Heart left ventricle (tissue), 13 donors: ENCODE results near the gene HDAC4.

Source experiments
- POLR2A ChIP-seq, 2 donors: fragments of 450-650 bp; IDR thresholded peaks; one replicate each; pipeline ENCODE4 v1.6.1; 2017; ENCODE audit warnings: antibody characterized with exemption in 2 of 2, mild to moderate bottlenecking in 2 of 2, moderate library complexity in 2 of 2
- TF ChIP-seq, protein P1 (sequence below), 12 donors: fragments of 200-600 bp; sonication (generic) in 4 of 12; IDR thresholded peaks; one replicate each; pipeline versions ENCODE4 v1.5.0 to v1.8.0; 2018 to 2022; ENCODE audit warnings: antibody characterized with exemption in 12 of 12, mild to moderate bottlenecking in 5 of 12
- donor health status: ischemic (EF 13 %, LVEDD 7.1; RV severe dilation, severe dysfunction).
- donor health status: DM: no; HTN: yes; CAD: no.
- donor health status: DM: no; HTN: no; CAD: no.
- donor health status: ischemic (EF 25% LVEDD 6.9; RV normal size, moderate dysfunction).
- donor health status: ischemic (EF 25% LVEDD 5.7; RV mildly dilated, moderate dysfunction).
- donor health status: ischemic (EF 35%, LVEDD 5.7; RV mildly dilated, moderate dysfunction).
- donor health status: nonischemic (EF 11% LVEDD 7.7; RV severe dilation, severe dysfunction).
- donor health status: DM: yes; HTN: yes; CAD: no.
- donor health status: PGD.
- donor health status: ischemic (EF 29% LVEDD 5.4; RV normal size, mild dysfunction).
- donor health status: nonischemic (EF 23%, LVEDD 6.1; RV moderate dilation, normal function).

DNA sequence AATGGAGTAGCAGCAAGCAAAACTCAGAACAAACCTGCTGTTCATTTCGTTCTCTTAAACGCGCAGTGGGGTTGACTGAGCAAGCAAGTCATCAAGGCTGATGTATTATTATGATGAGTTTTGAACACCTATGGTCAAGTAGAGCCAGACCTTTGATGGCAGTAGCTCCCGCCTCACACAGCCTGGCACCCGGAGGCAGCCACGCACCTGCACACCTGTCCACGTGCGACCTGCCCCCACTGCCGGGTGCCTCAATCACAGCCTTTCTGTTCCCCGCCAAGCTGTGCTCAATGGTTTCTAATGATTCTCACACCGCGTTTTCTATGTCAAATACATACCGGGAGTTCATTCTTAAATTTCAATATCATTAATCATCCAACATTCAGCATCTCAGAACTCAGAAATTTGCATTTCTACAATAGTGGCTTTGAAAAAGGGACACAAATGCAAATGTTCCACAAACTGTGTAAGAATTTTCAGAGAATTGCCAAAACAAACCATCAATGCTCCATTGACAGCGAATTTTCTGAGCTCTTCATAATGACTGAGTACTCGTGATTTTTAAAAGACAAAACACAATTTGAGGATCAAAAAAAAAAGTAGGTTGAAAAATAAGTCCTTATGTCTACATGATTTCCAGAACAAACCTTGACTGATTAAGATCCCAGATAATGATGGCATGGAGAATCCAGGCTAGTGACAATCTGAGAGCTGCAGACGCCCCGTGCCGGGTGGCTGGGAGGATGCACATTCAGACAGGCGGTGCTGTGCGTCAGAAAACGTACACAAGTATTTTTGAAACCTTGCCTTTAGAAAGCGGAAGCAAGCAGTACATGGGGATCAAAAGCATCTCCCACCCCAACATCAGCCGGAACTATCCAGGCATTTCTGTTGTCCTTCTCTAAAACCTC is 56.6 kb downstream of the HDAC4 start:
- TF ChIP-seq, protein P1, sequence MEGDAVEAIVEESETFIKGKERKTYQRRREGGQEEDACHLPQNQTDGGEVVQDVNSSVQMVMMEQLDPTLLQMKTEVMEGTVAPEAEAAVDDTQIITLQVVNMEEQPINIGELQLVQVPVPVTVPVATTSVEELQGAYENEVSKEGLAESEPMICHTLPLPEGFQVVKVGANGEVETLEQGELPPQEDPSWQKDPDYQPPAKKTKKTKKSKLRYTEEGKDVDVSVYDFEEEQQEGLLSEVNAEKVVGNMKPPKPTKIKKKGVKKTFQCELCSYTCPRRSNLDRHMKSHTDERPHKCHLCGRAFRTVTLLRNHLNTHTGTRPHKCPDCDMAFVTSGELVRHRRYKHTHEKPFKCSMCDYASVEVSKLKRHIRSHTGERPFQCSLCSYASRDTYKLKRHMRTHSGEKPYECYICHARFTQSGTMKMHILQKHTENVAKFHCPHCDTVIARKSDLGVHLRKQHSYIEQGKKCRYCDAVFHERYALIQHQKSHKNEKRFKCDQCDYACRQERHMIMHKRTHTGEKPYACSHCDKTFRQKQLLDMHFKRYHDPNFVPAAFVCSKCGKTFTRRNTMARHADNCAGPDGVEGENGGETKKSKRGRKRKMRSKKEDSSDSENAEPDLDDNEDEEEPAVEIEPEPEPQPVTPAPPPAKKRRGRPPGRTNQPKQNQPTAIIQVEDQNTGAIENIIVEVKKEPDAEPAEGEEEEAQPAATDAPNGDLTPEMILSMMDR (IDR thresholded peaks at IDR 0.05), result no peak
- no peak for TF ChIP-seq POLR2A (IDR thresholded peaks at IDR 0.05)
